ENCODE measurements around the gene WDR33. TPM values are rescaled to one million over a fixed set of nuclear protein-coding genes. Genes with fewer than 3 reads are reported as not detected.

WDR33 gene
- total RNA-seq, result 10 to 100 TPM; 25.4 to 41.9 TPM

- intact Hi-C loops (cut with DNase I), result no loop called here
- H3K4me3 ChIP-seq, result peak within 1 kb of the TSS; percentile 52 to 66
- under 1% methylated on average over 62 of the region's 62 CpGs for WGBS
- DNase-seq (ENCODE audit: low spot score), result peak; percentile 90
- no peaks in the 10 kb centered on the region for H3K9me3 ChIP-seq
- H3K27ac ChIP-seq, result peak within 1 kb of the TSS; percentile 87 to 94
- TF ChIP-seq POLR2A (IDR thresholded peaks at IDR 0.05) (peak; percentile 90), CTCF (IDR thresholded peaks at IDR 0.05) (peak in 1 of 4 experiments; percentile 22), POLR2AphosphoS5 (IDR thresholded peaks at IDR 0.05) (peak; percentile 94)
- H3K4me1 ChIP-seq (replicated peaks), result no peaks in the 10 kb centered on the region
- H3K27me3 ChIP-seq (replicated peaks; ENCODE audit: insufficient read depth), result no peaks in the 10 kb centered on the region
- no peaks in the 10 kb centered on the region for H3K36me3 ChIP-seq
Measured at GRCh38 chr2:127810619-127811396, at the start of gene WDR33. Gene WDR33 (minus strand): TSS chr2:127811171. CDS start chr2:127770981, 40,190 bp downstream.

DNA sequence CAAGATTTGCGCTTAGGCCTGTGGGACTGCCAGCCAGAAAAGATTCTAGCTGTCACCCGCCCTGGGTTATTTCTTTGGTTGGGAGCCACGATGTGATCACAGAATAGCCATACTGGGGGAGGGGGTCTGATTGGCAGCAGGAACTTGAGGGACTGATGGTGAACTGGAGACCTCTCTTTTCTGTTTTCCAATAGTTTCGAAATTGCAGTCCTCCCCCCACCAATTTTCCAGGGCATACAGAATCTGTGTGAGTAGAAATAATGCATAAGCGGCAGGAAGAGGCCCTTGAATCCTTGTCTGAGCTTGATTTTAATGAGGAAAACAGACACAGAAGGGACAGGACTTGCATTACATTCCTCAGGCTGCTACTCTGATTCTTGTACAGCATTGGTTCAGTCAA lies 49.2 kb upstream of the WDR33 start:
- TF ChIP-seq POLR2AphosphoS5 (IDR thresholded peaks at IDR 0.05) (no peak), POLR2A (IDR thresholded peaks at IDR 0.05) (no peak), CTCF (IDR thresholded peaks at IDR 0.05) (no peak)
- Histone ChIP-seq H3K4me1 (replicated peaks) (no peaks in the 10 kb centered on the region), H3K36me3 (peaks cover 0 to 7% of the 10 kb centered on the region in 2 donors), H3K27ac (peak overlapping the region in 1 of 2 donors; percentile 2), H3K27me3 (replicated peaks; ENCODE audit: insufficient read depth) (no peaks in the 10 kb centered on the region), H3K4me3 (no peak overlapping the region), H3K9me3 (no peaks in the 10 kb centered on the region)
- WGBS, result 28% methylated on average over 5 of the region's 5 CpGs
- intact Hi-C loops (cut with DNase I), result loop anchor here (10.0 kb wide), 1 partner anchor 235 kb away; the partner anchor contains the start of gene UGGT1
- DNase-seq (ENCODE audit: low spot score), result no peak

DNA sequence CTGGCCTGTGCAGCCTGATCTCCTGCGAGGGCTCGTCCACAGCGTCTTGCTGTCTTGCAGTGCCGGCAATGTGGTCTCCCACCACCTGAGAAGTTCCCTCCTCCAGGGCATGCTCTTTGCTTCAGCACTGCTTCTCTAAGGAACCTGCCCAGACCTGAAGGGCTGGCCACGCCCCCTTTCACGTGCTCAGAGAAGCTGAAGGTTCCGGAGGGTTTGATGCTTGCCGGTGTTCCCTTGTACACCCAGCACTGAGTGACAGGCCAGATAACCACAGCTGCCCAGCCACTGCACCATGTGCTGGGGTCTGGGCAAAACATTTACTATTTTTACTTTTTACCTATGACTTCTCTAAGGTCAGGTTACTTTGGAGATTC lies 48.7 kb upstream of the WDR33 start:
- no peaks in the 10 kb centered on the region for H3K9me3 ChIP-seq
- H3K27ac ChIP-seq, result peak overlapping the region in 1 of 2 donors; percentile 2
- peak; percentile 83 for DNase-seq (ENCODE audit: low spot score)
- H3K36me3 ChIP-seq, result peaks cover 0 to 7% of the 10 kb centered on the region in 2 donors
- intact Hi-C loops (cut with DNase I), result loop anchor here (10.0 kb wide), 1 partner anchor 235 kb away; the partner anchor contains the start of gene UGGT1
- H3K27me3 ChIP-seq (replicated peaks; ENCODE audit: insufficient read depth), result no peaks in the 10 kb centered on the region
- WGBS, result 9% methylated on average over 8 of the region's 8 CpGs
- H3K4me3 ChIP-seq, result no peak overlapping the region
- H3K4me1 ChIP-seq (replicated peaks), result no peaks in the 10 kb centered on the region
- TF ChIP-seq CTCF (IDR thresholded peaks at IDR 0.05), result no peak
- TF ChIP-seq POLR2AphosphoS5 (IDR thresholded peaks at IDR 0.05), result peak; percentile 69

GRCh38 chr2:127857265-127857808 lies 46.4 kb upstream of the WDR33 start:
- Histone ChIP-seq H3K27ac (peak overlapping the region; percentile 75 to 78), H3K27me3 (replicated peaks; ENCODE audit: insufficient read depth) (no peaks in the 10 kb centered on the region), H3K36me3 (no peaks in the 10 kb centered on the region), H3K9me3 (no peaks in the 10 kb centered on the region), H3K4me3 (peak overlapping the region; percentile 84 to 87), H3K4me1 (replicated peaks) (no peaks in the 10 kb centered on the region)
- DNase-seq (ENCODE audit: low spot score), result no peak
- under 1% methylated on average over 18 of the region's 18 CpGs for WGBS
- intact Hi-C loops (cut with DNase I), result no loop called here
- TF ChIP-seq CTCF (IDR thresholded peaks at IDR 0.05) (no peak), POLR2AphosphoS5 (IDR thresholded peaks at IDR 0.05) (no peak), POLR2A (IDR thresholded peaks at IDR 0.05) (no peak)
